D721Med (cell line): ENCODE results near the gene TAC3.
A peak's percentile ranks its signal among the peaks of the same experiment; 100 is the strongest.

ENCODE experiments used
- DNase-seq: peaks from one replicate; pipeline ENCODE4 v3.0.0; 2011; ENCODE audit warnings: low spot score; ENCODE audit not compliant: insufficient read length
- FAIRE-seq: peaks from 2 replicates; lab custom pipeline; 2011; peaks lifted over from hg19 to GRCh38; lab: Jason Lieb, UNC
- TF ChIP-seq, protein P1 (sequence below): IDR thresholded peaks from 2 replicates; pipeline ENCODE4 v1.5.1; 2012; ENCODE audit warnings: mild to moderate bottlenecking, control low read depth; ENCODE audit not compliant: insufficient read depth; ENCODE audit errors: missing control alignments

The TAC3 gene

DNA sequence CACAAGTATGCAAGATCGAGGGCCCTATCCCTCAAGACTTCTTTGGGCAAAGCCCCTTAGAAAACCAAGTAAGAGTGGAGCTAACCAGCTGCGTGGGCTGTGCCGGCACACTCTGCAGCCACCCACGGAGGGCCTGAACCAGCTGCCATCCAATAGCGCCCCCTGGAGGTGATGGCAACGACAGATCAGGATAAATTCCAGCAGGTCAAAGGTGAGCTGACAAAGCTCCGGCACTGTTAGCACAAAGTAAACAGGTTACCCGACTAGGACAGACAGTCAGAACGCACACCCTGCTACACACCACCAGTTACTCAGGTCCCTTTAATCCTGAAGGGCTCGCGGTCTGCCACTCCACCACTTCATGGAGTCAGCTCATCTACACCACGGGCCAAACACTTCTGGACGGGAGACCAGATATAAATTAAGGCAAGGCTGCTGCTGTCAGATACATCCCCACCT lies 14.9 kb downstream of the TAC3 start:
- FAIRE-seq = no peak
- TF ChIP-seq, protein P1, sequence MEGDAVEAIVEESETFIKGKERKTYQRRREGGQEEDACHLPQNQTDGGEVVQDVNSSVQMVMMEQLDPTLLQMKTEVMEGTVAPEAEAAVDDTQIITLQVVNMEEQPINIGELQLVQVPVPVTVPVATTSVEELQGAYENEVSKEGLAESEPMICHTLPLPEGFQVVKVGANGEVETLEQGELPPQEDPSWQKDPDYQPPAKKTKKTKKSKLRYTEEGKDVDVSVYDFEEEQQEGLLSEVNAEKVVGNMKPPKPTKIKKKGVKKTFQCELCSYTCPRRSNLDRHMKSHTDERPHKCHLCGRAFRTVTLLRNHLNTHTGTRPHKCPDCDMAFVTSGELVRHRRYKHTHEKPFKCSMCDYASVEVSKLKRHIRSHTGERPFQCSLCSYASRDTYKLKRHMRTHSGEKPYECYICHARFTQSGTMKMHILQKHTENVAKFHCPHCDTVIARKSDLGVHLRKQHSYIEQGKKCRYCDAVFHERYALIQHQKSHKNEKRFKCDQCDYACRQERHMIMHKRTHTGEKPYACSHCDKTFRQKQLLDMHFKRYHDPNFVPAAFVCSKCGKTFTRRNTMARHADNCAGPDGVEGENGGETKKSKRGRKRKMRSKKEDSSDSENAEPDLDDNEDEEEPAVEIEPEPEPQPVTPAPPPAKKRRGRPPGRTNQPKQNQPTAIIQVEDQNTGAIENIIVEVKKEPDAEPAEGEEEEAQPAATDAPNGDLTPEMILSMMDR = peak; percentile 58
- peak; percentile 69 for DNase-seq

- DNase-seq (no peak), FAIRE-seq (no peak)
- TF ChIP-seq, protein P1 = no peak
Observed at GRCh38 chr12:57000393-57000792, 15.9 kb downstream of the TAC3 start.

DNA sequence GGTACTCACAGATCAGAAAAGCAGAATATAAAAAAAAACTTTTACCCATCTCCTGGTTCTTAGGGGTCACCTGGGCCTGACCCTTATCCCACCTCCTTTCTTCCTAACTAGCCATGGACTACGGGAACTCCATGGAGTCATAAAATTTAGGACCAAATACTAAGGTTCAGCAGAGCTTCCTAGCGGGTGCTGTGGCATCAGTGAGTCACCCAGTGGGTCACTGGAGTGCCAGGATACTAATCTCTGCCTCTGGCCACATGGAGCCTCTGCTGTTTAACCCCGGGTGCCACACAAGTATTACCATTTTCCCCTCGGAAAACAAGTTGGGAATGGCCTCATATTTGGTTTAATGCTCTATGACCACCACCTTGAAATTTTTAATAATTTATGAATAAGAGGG lies 16.9 kb downstream of the TAC3 start:
- TF ChIP-seq, protein P1 = no peak
- FAIRE-seq (no peak), DNase-seq (no peak)

GRCh38 chr12:56998981-56999380 lies 17.3 kb downstream of the TAC3 start:
- DNase-seq (no peak), FAIRE-seq (no peak)
- TF ChIP-seq, protein P1 = no peak

- FAIRE-seq (no peak), DNase-seq (no peak)
- TF ChIP-seq, protein P1 = no peak
Observed at GRCh38 chr12:56998316-56998715, 18.0 kb downstream of the TAC3 start.

DNA sequence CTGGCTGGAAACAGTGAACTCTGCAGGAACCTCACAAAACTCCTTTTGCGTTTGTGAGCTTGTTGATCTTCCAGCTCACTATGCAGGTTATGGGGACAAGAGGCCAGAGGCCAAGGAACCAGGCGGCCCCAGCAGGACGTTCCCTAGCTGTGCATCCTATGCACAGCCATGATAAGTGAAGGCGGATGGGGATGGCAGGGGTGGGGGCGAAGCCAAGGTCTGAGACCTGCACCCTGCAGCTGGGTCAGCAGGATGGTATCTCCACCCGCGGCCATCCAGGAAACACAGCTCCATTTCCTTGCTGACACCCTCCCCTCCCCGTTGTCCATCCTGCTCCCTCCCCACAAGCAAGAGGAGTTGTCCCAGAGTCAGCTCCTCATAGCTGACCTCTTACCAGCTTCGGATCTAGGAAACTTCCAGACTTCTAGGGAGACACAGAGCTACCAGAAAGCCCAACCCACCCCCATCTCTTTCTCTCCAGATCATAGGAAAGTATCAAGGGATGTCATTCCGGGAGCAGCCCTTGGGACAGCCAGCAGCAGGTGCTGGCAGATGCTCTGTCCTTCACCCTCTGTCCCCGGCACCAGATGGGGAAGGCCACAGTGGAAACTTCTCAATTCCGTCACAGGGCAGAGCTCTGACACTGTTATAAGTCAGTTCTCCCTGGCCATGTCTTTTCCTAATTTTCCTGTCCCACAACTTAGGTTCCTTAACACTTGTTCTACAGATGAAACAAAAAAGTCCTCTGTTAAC lies 19.4 kb downstream of the TAC3 start:
- DNase-seq (no peak), FAIRE-seq (no peak)
- TF ChIP-seq, protein P1 = no peak

- TF ChIP-seq, protein P1 = no peak
- DNase-seq (no peak), FAIRE-seq (no peak)
Observed at GRCh38 chr12:56995930-56996496, 20.3 kb downstream of the TAC3 start.
